MG63 (cell line): Measurements from ENCODE around the gene EVC. TPM values are rescaled to one million over a fixed set of nuclear protein-coding genes. Genes with fewer than 3 reads are reported as not detected.
"Not testable (repeated sequence)": the region's sequence is repeated elsewhere in the genome, so short reads cannot be mapped to it uniquely, and the experiment has no call there.

ENCODE experiments used
- DNase-seq: peaks from one replicate; pipeline ENCODE4 v3.0.0-alpha.2; 2020
- H3K27me3 ChIP-seq: fragments of 250-450 bp; sonication (Bioruptor Pico); 2 replicates; pipeline ENCODE4 v1.5.1; 2020; ENCODE audit warnings: mild to moderate bottlenecking, moderate library complexity
- H3K36me3 ChIP-seq: fragments of 250-450 bp; sonication (Bioruptor Pico); 2 replicates; pipeline ENCODE4 v1.5.1; 2020; ENCODE audit warnings: mild to moderate bottlenecking, moderate library complexity
- H3K4me3 ChIP-seq: fragments of 250-450 bp; sonication (Bioruptor Pico); 2 replicates; pipeline ENCODE4 v1.5.1; 2020; ENCODE audit warnings: mild to moderate bottlenecking, moderate library complexity
- H3K9me3 ChIP-seq: fragments of 250-450 bp; sonication (Bioruptor Pico); 2 replicates; pipeline ENCODE4 v1.5.1; 2020; ENCODE audit warnings: mild to moderate bottlenecking, moderate library complexity
- total RNA-seq: library from RNA; depleted of rRNA; stranded (reverse); fragments of >200 nt; shearing (Covaris generic); gene quantifications from 2 replicates; pipeline ENCODE4 v1.2.3, GENCODE V29; 2014; ENCODE audit warnings: low replicate concordance

The EVC gene
- total RNA-seq, 1 experiment from 2014 or later, result 4.6 TPM

DNA sequence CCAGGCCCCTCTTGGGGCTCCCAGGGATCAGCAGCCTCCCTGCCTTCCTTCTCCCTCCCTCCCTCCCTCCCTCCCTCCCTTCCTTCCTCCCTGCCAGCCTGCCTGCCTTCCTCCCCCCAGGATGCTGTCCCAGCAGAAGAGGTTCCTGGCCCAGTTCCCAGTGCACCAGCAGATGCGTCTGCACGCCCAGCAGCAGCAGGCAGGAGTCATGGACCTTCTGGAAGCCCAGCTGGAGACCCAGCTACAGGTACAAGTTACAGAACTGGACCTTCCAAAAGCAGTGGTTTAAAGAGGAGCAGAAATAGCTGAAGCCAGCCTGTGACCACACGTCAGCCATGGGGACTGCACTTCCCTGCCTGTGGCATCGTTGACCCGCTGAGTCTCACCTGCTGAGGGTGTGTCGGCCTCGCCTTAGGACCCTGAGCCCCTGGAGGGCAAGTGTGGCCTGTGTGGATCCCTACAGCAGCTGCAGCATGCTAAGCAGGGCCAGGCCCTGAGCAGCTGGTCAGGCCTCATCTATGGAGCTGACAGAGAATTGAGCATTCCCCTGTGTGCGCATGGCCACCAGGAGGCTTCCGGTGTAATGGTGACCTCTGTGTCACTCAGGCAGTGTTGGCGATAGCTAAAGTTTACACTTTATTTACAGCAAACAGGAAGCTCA is 97.2 kb downstream of the EVC start:
- no peaks in the 10 kb centered on the region for H3K9me3 ChIP-seq
- H3K27me3 ChIP-seq, result no peaks in the 10 kb centered on the region
- no peaks in the 10 kb centered on the region for H3K36me3 ChIP-seq
- no peak overlapping the region for H3K4me3 ChIP-seq
- DNase-seq, result no peak

DNA sequence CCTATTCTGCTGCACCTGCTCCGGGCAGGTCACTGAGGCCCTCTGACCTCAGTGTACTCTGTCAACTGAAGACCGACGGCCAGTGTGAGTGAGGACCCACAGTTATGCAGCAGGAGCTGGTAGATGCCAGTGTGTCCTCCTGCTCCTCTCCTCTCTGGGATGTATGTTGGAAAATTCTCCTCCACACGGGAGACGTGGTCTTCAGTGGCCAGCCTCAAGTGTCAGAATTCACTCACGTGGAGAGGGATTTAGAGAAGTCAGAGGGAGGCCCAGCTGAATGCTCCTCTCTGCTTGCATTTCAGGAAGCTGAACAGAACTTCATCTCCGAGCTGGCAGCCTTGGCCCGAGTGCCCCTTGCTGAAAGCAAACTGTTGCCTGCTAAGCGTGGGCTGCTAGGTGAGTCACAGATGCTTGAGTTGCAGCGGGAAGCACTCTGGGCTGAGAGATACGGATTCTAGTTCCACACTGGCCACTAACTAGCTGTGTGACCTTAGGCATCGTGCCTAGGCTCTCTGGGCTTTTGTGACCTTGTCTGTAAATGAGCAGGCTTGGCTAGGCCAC is 98.3 kb downstream of the EVC start:
- H3K36me3 ChIP-seq, result no peaks in the 10 kb centered on the region
- no peak for DNase-seq
- H3K9me3 ChIP-seq, result no peaks in the 10 kb centered on the region
- no peaks in the 10 kb centered on the region for H3K27me3 ChIP-seq
- H3K4me3 ChIP-seq, result no peak overlapping the region

DNA sequence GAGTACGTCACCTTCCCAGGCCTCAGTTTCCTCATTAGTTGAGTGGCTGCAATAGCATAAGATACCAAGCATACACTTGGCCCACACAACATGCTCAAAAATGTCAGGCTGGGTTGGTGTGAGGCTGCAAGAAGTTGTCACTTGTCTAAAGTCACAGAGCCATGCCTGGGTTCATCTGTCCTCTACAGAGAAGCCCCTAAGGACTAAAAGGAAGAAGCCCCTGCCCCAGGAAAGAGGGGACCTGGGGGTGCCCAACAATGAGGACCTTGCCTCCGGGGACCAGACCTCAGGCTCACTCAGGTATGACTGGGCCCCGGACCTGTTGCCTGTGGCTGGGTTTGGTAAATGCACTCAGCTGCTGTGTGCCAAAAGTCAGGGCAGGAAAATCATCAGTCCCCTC is 99.2 kb downstream of the EVC start:
- Histone ChIP-seq H3K27me3 (no peaks in the 10 kb centered on the region), H3K4me3 (no peak overlapping the region), H3K36me3 (no peaks in the 10 kb centered on the region), H3K9me3 (no peaks in the 10 kb centered on the region)
- DNase-seq, result no peak

DNA sequence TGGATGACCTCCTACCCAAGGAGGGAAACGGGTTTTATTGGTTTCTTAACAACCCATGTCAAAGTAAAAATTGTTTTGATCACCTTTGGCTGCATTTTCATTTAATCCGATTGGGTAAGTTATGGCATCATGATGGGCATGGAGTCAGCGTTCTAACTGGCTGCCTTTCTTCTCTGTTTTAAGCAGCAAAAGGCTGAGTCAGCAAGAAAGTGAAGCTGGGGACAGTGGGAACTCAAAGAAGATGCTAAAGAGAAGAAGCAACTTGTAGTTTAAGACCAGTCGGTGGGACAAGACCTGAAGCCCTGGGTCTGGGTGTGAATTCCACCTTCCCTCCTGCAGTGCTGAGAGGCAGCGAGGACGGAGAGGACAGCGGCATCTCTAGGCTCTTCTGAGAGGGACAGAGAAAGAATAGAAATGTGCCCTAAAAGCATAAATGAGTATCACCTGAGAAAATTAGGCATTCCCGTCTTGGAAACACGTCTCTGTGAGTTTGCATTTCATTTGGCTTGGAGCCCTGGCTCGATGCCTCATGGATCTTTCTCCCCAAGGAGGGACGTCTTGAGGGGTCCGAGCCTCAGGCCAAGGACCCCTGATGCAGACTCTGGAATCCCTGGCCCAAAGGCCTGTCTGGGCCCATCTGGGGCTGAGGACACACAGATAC is 99.9 kb downstream of the EVC start:
- Histone ChIP-seq H3K4me3 (no peak overlapping the region), H3K9me3 (no peaks in the 10 kb centered on the region), H3K27me3 (no peaks in the 10 kb centered on the region), H3K36me3 (no peaks in the 10 kb centered on the region)
- DNase-seq, result no peak

DNA sequence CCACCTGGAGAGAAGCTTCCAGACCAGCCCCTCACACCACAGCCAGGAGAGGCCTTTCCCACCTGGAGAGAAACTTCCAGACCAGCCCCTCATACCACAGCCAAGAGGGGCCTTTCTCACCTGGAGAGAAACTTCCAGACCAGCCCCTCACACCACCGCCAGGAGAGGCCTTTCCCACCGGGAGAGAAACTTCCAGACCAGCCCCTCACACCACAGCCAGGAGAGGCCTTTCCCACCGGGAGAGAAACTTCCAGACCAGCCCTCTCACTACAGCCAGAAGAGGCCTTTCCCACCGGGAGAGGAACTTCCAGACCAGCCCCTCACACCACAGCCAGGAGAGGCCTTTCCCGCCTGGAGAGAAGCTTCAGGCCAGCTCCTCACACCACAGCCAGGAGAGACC is 101.1 kb downstream of the EVC start:
- not testable (repeated sequence) for H3K4me3 ChIP-seq, H3K27me3 ChIP-seq, H3K36me3 ChIP-seq, H3K9me3 ChIP-seq, DNase-seq

DNA sequence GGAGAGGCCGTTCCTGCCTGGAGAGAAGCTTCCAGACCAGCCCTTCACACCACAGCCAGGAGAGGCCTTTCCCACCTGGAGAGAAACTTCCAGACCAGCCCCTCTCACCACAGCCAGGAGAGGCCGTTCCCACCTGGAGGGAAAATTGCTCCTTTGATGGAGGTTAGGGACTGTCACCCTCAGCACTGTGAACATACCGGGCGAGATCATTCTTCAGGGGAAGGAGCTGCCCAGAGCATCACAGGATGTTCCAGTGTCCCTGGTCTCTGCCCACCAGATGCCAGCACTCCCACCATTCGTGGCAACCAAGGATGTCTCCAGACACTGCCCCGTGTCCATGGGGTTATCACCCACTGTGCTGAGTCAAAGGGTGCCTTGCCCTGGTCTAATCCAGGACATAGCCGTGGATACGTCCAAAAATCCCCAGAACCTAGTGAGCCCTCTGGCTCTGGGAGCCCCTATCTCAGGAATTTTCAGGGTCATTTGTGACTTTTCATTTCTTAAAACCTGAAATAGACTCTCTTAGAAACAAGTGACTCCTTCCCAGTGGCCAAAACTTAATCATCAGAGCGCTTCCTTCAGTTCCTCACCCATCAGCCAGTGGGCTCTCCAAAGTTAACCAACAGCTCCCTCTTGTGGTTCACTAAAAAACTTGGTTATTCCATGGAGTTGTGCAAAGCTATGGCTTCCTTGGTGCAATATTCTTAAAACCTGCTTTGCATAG is 101.7 kb downstream of the EVC start:
- DNase-seq, result no peak
- H3K36me3 ChIP-seq, result no peaks in the 10 kb centered on the region
- no peaks in the 10 kb centered on the region for H3K9me3 ChIP-seq
- H3K4me3 ChIP-seq, result no peak overlapping the region
- H3K27me3 ChIP-seq, result no peaks in the 10 kb centered on the region

DNA sequence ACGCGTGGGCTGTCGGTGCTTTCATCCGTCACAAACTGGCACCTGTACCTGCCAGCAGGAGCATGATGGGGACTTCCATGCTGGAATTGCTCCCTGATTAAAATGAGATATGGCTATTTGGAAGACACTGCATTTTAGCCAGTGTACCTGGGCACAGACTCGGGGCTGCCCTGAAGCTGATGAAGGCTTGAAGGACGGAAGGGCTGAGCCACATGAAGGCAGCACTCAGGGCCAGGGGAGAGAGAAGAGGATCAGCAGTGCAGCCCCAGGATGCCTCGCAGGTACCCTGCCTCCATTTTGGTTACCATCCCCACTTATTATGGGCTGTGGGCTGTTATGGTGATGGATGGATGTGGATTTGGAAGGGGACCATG is 102.9 kb downstream of the EVC start:
- Histone ChIP-seq H3K9me3 (no peaks in the 10 kb centered on the region), H3K27me3 (no peaks in the 10 kb centered on the region), H3K36me3 (no peaks in the 10 kb centered on the region), H3K4me3 (no peak overlapping the region)
- no peak for DNase-seq

DNA sequence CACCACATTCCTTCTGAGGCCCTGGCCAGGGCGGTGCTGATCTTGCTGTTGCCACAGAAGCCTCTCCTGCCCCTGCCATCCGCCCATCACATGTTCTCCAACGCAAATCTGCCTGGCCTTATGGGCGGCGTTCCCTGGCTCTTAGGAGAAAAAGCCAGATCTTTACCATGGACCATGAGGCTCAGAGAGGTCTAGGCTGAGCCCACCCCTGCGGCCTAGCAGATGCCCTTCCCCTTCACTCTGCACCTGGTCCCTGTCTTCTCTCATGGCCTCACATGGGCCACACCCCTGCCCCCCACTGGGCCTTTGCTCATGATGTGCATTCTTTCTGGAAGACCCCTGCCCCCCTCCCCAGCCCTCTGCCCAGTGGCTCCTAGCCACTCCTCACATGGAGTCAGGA is 103.4 kb downstream of the EVC start:
- no peak for DNase-seq
- no peaks in the 10 kb centered on the region for H3K9me3 ChIP-seq
- no peaks in the 10 kb centered on the region for H3K27me3 ChIP-seq
- no peaks in the 10 kb centered on the region for H3K36me3 ChIP-seq
- H3K4me3 ChIP-seq, result no peak overlapping the region

DNA sequence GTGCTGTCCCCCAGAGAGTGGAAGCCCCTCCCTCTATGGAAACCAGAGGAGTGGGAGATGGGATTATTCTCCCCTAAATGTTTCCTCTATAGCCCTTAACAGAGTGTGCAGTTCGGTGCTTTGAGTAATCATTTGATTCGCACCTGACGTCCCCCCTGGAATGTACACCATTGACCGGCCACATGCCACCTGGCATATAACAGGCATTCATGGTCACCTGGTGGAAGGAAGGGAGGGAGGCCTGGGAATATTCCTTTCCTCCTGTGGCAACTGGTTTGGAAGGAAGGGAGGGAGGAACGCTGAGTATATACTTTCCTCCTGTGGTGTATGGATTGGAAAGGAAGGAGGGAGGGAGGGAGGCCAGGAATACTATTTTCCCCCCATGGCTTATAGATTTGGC is 104.6 kb downstream of the EVC start:
- Histone ChIP-seq H3K36me3 (no peaks in the 10 kb centered on the region), H3K4me3 (no peak overlapping the region), H3K27me3 (no peaks in the 10 kb centered on the region), H3K9me3 (no peaks in the 10 kb centered on the region)
- DNase-seq, result no peak

DNA sequence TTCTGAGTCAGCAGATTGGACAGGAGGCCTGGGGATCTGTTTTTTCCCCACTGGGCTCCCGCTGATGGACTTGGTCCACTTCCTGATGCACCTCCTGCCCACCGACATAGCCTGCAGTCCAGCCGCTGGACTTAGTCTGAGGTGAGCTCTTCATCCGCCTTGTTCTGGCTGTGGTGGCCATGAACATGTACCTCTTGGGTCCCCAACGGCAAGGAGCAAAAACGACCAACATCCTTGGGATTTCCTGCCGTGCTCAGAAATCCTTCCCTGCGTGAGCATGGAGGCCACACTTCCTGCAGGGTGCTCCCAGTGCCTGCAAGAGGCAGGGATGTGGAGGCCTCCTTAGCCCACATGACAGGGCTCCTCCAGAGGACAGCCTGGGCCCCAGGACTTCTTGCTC is 105.1 kb downstream of the EVC start:
- no peak overlapping the region for H3K4me3 ChIP-seq
- DNase-seq, result no peak
- no peaks in the 10 kb centered on the region for H3K9me3 ChIP-seq
- H3K36me3 ChIP-seq, result no peaks in the 10 kb centered on the region
- H3K27me3 ChIP-seq, result no peaks in the 10 kb centered on the region

DNA sequence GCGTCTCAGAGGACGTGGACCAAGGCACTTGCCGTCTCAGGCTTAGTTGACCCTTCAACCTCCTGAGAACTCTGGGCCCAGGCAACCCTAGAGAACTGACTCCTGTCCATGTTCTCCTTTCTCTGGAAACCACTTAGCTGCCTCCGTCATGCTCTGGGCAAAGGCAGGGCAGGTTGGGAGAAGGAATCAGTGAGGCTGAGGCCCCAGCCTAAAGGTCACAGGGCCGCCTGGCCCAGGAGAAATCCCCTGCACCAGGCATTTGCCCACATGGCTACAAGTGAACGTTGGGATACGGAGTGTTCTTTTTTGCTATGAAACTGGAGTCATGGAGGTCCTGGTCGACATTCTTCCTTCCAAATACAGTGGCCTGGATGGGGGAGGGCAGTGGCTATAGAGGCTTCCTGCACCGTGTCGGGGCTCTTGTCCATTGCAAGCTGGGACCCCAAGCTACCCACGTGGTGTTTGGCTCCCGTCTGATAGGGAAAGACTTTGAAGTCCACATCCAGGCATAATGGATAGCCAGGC is 105.9 kb downstream of the EVC start:
- no peaks in the 10 kb centered on the region for H3K9me3 ChIP-seq
- DNase-seq, result no peak
- no peaks in the 10 kb centered on the region for H3K27me3 ChIP-seq
- H3K4me3 ChIP-seq, result no peak overlapping the region
- H3K36me3 ChIP-seq, result no peaks in the 10 kb centered on the region

DNA sequence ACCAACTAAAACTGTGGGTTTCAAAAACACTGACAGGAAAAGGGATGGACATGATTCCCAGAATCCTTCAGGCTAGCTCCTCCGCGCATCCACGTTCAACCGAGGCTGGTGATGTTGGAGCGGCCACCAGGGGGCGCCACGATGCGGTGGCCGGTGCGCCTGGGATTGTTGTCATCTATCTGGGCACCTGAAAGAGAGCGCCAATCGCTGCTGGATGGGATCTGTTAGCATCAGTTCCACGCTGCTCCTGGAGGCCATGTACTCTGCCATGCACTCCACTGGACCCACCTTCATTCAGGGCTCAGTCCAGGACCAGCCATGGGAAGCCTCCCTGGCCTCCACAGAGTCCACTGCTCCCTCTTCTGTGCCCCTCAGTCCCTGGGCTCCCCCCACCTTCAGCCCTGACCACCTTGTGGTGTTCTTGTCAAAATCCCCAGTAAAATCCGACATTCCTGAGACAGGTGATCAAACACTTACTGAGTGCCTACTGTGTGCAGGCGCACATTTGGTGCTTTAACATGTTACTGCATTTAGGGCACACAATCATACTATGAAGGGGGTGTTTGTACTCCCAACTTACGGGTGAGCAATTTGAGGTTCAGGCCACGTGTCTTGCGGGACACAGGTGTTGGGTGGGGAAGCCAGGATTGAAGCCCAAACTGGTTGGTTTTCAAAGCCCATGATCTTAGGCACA is 110.8 kb downstream of the EVC start:
- Histone ChIP-seq H3K4me3 (no peak overlapping the region), H3K9me3 (no peaks in the 10 kb centered on the region), H3K27me3 (no peaks in the 10 kb centered on the region), H3K36me3 (no peaks in the 10 kb centered on the region)
- no peak for DNase-seq

DNA sequence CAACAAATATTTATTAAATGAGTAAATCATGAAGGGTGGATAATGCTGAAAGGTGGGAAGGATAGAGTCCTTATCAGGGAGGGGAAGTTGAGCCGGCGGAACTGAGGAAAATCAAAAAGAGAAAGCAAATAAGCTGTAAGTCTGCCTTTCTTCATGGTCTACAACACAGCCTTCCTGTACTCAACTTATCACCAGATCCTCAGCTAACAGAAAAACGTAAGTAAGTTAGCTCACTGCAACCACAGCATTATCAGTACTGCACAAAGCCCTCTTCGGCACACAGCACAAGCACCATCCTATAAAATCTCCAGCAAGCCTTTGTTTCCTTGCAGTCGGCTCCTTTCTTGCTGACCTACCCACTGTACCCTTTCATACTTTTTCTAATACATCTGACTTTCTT is 111.6 kb downstream of the EVC start:
- DNase-seq, result no peak
- Histone ChIP-seq H3K4me3 (no peak overlapping the region), H3K9me3 (no peaks in the 10 kb centered on the region), H3K27me3 (no peaks in the 10 kb centered on the region), H3K36me3 (no peaks in the 10 kb centered on the region)

DNA sequence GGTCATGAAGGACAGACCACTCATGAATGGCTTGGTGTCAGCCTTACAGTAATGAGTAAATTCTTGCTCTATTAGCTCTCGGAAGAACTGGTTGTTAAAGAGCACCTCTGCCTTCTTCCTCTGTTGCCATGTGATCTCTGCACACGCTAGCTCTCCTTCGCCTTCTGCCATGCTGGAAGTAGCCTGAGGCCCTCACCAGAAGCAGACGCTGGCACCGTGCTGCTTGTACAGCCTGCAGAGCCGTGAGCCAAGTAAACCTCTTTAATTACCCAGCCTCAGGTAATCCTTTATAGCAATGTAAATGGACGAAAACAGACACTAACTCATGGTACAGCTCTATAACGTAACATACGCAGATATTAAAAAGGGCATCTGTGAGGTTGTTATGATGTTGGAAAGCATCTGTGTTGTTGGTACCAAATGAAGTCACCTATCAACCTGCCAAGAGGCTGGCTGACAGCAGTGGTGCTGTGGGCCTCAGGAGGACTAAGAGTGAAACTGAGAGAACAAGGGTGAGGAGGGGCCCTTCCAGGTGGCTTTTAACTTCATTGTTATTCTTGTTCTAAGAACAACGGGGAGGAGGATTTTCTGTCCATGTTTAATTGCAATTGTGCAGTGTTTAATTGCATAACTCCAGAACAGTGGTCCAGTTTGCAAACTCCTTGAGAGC is 112.7 kb downstream of the EVC start:
- H3K36me3 ChIP-seq, result no peaks in the 10 kb centered on the region
- no peaks in the 10 kb centered on the region for H3K27me3 ChIP-seq
- H3K9me3 ChIP-seq, result no peaks in the 10 kb centered on the region
- no peak for DNase-seq
- H3K4me3 ChIP-seq, result no peak overlapping the region

DNA sequence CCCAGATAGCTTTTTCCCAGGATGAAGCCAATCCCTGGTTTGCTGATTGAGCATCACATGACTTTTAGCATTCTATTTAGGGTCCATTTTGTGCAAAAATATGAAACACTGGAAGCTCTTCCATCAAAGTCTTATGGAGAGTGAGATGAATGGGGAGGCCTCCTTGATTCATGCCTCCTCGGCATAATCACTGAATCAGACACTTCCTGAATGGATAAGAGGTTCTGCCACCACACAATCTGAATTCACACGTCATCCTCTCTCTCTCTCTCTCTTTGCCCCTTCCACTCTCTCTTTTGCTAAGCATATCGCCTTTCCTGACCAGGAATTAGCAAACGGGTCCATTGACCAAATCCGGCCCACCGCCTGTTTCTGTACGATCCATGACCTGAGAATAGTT is 113.2 kb downstream of the EVC start:
- no peaks in the 10 kb centered on the region for H3K27me3 ChIP-seq
- no peak for DNase-seq
- no peaks in the 10 kb centered on the region for H3K9me3 ChIP-seq
- H3K4me3 ChIP-seq, result no peak overlapping the region
- H3K36me3 ChIP-seq, result no peaks in the 10 kb centered on the region

DNA sequence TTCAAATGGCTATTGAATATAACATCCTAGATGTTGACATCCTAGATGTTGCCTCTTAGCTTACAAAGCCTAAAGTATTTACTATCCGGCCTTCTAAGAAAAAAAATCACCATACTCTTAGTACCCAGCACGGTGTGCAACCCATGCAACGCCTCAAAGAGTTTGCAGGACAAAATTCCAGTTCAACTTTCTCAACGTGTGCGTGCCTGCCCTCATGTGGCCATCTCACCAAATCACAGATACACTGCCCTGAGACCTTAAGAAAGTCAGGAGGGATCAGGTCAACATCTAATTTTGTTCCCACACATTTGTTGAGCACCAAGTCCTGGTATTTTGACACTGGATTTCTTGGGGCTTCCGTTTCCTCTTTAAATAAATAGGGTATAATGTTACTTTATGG is 113.6 kb downstream of the EVC start:
- no peaks in the 10 kb centered on the region for H3K27me3 ChIP-seq
- H3K36me3 ChIP-seq, result no peaks in the 10 kb centered on the region
- DNase-seq, result peak; percentile 8
- no peaks in the 10 kb centered on the region for H3K9me3 ChIP-seq
- H3K4me3 ChIP-seq, result no peak overlapping the region
